Astrocyte of the cerebellum (primary cell): Measurements from ENCODE around the gene DNM1.
"Not testable (repeated sequence)": the region's sequence is repeated elsewhere in the genome, so short reads cannot be mapped to it uniquely, and the experiment has no call there.

ENCODE experiments used
- DNase-seq: peaks from one replicate; pipeline ENCODE4 v3.0.0-alpha.2; 2011; ENCODE audit warnings: low read depth
- H3K4me3 ChIP-seq: 2 replicates; pipeline ENCODE4 v1.5.1; 2011; ENCODE audit warnings: mild to moderate bottlenecking, low read depth, low read length, moderate library complexity
- CTCF ChIP-seq: IDR thresholded peaks from 2 replicates; pipeline ENCODE4 v1.5.1; 2012; ENCODE audit warnings: low read length, low read depth, moderate library complexity, mild to moderate bottlenecking; ENCODE audit errors: missing control alignments
- in situ Hi-C: cut with HindIII; loops from 2 replicates; pipeline ENCODE4 v1.10.0; 2017; ENCODE audit warnings: low sequenced_read_pairs

Gene DNM1

GRCh38 chr9:128224877-128225276 is 21.7 kb downstream of the DNM1 start:
- in situ Hi-C loops: no loop called here
- no peak for DNase-seq
- no peak for TF ChIP-seq CTCF
- no peak overlapping the region for H3K4me3 ChIP-seq

- no peak for TF ChIP-seq CTCF
- H3K4me3 ChIP-seq: no peak overlapping the region
- DNase-seq: no peak
- in situ Hi-C loops: no loop called here
Observed at GRCh38 chr9:128225770-128226411, 22.7 kb downstream of the DNM1 start.

GRCh38 chr9:128226412-128226801 is 23.2 kb downstream of the DNM1 start:
- no peak overlapping the region for H3K4me3 ChIP-seq
- DNase-seq: no peak
- TF ChIP-seq CTCF: no peak
- in situ Hi-C loops: no loop called here

- DNase-seq, H3K4me3 ChIP-seq, in situ Hi-C loops: not testable (repeated sequence)
Observed at GRCh38 chr9:128230897-128231296, 27.7 kb downstream of the DNM1 start.

- H3K4me3 ChIP-seq: no peak overlapping the region
- no peak for DNase-seq
- no peak for TF ChIP-seq CTCF
- in situ Hi-C loops: no loop called here
Observed at GRCh38 chr9:128231638-128232527, 28.7 kb downstream of the DNM1 start.

- no peak for TF ChIP-seq CTCF
- no peak overlapping the region for H3K4me3 ChIP-seq
- in situ Hi-C loops: no loop called here
- DNase-seq: no peak
Observed at GRCh38 chr9:128232528-128233428, 29.6 kb downstream of the DNM1 start.
